ENCODE measurements around the gene KIAA1671. TPM values are rescaled to one million over a fixed set of nuclear protein-coding genes. Genes with fewer than 3 reads are reported as not detected.

Gene KIAA1671
- polyA plus RNA-seq, 1 donor, result 27.1 TPM

DNA sequence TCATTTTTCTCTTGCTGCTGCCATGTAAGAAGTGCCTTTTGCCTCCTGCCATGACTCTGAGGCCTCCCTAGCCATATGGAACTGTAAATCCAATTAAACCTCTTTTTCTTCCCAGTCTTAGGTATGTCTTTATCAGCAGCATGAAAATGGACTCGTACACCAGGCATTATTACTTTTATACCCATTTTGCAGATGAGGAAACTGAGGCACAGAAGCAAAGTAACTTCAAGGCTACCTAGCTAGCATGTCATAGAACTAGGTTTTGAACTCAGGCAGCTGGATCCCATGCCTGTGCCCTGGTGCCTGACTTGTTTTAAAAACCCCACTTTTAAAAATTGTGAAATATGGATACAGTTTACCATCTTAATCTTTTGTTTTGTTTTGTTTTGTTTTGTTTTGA lies 25.8 kb downstream of the KIAA1671 start:
- DNase-seq, result no peak

DNA sequence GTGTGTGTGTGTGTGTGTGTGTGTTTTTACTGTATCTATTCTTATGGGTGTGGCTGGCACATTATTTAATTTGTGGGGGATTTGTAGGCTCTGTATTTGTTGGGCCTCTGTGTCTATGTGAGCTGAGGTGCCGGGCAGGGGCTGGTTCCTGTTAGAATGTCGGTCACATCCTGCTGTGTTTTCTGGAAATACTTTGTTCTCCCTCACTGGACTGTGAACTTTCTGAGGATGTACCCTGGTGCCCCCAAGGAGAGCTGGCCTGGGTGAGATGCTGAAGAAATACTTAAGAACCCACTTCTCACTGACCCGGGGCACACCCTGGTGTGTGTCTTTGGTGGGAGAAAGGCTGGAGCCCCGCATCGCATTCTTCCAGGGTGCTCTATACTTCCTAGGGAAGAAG lies 28.6 kb downstream of the KIAA1671 start:
- DNase-seq, result no peak

DNA sequence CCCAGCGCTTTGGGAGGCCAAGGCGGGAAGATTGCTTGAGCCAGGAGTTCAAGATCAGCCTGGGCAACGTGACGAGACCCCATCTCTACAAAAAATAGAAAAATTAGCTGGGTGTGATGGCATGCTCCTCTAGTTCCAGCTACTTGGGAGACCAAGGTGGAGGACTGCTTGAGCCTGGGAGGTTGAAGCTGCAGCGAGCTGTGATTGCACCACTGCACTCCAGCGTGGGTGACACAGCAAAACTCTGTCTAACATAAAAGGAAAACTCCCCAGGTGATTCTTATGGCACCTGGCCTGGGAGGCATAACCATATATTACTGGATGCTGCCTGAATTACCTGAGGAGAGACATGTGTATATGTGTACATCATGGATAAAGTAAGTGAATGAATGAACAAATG lies 29.1 kb downstream of the KIAA1671 start:
- no peak for DNase-seq

DNA sequence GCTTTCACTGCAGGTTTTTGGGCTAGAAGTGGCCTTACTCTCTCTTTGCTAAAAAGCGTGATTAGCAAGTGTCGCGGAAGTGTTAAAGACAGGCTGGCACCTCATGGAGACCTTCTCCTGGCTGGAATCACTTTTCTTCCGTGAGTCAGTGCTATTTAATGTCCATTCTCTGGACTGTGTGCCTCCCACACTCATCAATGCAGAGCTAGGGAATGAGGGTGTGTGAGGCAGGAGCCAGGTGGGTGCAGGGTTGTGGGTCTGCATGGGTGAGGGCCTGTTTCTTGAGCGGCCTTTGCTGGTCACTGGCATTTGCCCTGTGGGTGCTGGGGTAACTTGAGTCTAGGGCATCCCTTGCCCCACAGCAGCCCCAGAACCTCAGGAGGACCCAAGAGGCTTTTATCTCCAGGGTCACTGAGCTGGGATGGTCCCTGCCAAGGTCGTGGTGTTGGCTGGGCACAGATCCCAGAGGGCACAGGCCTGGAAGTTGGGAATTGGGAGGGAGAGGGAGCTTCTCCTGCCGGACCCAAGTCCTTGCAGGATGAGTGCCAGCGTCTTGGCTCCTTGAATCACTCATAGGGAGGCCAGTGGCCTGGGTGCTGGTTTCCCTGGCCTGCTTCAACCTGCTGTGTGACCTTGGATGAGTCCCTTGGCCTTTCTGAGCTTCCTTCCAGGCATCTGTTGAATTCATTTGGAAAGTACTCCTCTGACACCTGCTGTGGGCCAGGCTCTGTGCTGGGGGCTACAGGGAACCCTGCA lies 30.0 kb downstream of the KIAA1671 start:
- DNase-seq, result no peak

DNA sequence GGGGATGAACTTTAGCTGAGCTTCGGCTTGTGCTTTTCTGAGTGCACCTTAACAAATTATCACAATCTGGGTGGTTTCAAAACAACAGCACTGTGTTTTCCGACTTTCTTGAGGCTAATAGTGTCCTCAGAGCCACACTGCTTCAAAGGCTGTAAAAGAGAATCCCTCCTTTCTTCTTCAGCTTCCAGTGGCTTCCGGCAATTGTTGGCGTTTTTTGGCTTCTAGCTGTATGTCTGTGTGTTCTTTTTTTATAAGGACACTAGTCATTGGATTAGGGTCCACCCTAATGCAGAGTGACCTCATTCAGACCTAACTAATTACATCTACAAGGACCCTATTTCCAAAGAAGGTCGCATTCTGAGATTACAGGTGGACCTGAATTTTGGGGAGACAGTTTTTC lies 30.6 kb downstream of the KIAA1671 start:
- no peak for DNase-seq

DNA sequence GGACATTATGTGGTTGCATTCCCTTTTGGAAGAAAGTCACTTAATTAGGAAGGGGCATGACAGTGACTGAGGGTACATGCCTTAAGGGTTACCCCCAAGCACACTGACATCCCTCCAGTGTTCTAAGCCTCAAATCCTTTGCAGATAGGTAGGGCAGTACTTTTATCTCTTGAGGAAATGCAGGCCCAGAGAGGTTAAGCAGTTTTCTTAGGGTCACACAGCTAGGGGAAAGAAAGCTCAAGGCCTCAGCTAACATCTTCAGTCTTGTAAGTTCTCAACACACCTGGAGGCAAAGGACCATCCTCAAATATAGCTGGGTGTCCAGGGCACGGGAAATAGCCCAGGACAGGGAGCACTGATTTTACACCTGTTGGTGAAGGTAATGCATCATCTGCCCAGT lies 31.6 kb downstream of the KIAA1671 start:
- DNase-seq, result no peak

DNA sequence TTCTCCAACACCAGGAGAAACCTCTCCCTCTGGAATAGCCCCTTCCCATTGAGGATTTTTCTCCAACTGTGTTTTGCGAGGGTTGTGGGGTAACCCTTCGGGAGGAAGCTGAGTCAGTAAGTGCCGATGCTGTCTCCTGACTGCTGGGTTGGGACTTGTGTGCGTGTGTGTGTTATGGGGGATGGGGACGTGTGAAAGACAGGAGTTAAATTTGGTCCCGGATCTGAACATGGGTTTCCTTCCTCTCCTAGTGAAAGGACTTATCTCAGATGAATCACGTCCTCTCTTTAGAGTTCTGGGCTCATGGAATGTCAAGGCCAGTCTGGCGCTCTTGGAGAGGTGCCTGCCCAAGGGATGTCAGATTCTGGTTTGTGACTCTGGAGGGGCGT lies 33.3 kb downstream of the KIAA1671 start:
- DNase-seq, result no peak

DNA sequence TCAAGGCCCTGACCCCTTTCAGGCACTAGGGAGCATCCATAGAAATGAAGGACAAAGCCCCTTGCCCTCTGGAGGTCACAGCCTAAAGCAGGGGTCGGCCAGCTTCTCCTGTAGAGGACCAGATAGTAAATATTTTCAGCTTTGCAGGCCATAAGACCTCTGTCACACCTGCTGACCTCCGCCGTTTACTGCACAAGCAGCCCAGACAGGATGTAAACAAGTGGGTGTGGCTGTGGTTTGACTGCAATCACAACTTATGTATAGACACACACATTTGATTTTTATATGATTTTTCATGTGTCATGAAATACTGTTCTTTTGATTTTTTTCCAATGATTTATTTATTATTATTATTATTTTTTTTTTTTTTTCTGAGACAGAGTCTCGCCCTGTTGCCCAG lies 34.3 kb downstream of the KIAA1671 start:
- DNase-seq, result no peak

DNA sequence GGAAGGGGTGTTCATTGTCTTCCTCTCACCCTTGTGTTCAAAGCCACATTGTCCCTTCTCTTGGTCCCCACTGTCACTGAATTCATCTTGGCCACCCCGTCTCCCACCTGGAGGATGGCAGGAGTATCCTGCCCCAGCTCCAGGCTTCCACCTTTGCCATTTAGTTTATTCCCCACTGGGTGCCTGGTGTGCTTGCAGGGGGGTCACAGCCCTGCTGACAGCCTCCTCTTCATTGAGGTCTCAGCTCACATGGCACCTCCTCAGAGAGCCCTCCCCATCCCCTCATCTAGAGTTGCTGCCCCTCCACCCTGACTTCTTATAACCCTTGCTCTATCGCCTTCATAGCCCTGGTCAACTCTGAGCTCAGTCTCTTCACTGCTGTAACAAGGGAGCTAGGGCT lies 36.6 kb downstream of the KIAA1671 start:
- no peak for DNase-seq

DNA sequence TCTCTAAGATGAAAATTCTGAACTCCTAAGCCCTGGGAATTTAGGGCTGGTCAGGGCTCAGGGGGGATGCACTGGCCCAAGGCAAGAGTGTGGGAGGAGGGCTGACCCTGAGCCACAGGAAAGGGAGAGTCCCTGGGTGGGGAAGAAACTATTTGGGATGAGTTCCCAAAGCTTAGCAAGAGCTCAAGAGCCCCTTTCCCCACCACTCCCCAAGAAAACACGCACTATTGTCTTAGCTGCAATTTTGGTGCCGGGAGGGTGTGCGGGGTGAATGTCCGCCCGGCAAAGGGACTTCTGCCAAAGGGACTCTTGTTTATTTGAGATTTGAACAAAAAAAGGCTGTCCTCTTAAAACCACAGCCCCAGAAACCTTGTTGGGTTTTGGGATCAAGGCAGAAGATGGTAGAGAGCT lies 37.0 kb downstream of the KIAA1671 start:
- DNase-seq, result no peak

DNA sequence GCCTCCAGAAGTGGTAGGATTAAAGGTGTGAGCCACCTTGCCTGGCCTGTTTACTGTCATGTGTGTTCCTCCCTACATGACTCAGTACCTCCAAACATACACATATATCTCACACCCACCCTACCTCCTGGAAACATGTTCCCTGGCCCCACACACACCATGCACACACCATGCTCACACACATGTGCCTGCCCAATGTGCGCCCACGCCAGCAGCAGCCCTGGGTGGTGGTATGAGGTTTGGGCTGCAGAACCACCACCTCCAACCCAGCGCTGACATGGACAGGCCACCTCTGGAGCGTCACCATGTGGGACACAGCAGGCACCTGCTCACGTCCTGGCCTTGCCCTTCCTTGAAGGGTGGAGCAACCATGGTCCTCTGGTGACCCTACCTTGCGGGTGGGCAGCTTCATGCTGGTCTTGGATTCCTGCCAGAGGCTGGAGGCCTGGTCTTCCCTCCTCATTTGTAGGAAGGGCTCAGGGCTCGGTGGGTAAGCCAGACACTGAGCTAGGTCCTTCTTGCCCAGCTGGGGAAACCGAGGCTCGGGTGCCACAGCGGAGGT lies 37.9 kb downstream of the KIAA1671 start:
- DNase-seq, result no peak

DNA sequence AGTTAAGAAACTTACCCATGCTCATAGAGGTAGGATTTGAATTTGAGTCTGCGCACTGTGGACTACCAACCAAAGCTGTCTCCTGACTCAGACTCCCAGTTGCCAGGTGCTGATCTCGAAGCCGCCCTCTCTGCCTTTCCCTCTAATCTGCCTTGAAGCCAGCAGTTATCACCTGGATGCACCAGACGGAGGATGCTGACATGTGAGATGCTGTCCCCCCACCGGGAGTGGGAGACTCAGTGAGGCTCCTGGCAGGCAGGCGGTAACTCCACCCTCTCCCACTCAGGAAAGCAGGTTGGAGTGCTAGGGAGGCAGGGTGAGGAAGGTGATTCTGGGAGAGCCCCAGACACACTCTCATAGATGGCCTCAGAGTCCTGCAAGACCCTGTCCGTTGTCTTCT lies 40.4 kb downstream of the KIAA1671 start:
- no peak for DNase-seq

DNA sequence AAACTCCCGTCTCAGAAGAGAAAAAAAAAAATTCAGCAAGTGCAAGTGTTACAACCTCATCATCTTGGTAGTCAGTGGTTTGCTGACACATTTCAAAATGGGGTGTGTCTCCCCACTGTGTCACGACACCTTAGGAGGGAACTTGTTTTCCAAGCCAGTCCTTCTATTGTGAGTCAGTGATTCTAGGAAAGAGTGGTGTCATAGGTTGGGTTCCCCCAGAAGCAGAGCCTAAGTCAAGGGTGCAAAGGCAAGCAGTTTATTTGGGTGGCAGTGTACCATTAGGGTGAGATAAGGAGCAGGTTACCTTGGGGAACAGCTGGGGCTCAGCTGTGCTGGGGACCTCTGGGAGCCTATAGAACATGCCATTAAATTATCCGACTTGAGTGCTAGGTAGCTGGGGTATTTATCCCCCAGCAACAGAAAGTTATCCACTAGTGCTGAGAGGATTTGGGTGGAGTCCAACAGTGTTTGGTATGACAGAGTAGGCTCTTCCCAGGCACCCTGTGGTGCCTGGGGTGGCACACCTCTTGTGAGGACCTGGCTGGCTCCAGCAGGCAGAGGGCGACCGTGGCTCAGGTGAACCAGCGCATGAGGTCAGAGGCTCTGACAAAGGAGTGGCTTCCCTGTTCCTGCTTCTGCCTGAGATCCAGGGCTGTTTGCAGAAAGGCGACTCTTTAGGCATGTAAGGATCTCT lies 41.7 kb downstream of the KIAA1671 start:
- no peak for DNase-seq

DNA sequence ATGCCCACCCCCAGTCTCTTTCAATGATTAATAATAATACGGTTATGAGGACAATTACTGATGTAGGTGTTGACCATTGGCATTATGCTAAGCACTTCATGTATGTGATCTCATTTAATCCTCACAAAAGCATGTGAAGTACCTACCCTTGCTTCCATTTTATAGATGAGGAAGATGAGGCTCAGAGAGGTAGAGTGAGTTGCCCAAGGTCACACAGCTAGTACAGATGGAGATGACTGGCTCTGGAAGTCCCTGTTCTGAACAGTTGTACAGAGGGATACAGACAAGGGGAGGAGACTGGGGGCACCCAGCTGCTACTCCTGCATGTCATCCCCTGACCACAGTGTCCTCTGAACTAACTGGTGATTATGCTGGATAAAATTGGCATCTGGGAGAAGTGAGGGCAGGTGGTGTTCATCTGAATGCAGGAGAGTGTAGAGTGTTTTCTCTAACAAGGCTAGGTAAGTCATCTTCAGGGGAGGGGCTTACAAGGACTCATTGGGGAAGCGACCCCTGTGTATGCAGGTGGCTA lies 43.2 kb downstream of the KIAA1671 start:
- no peak for DNase-seq

DNA sequence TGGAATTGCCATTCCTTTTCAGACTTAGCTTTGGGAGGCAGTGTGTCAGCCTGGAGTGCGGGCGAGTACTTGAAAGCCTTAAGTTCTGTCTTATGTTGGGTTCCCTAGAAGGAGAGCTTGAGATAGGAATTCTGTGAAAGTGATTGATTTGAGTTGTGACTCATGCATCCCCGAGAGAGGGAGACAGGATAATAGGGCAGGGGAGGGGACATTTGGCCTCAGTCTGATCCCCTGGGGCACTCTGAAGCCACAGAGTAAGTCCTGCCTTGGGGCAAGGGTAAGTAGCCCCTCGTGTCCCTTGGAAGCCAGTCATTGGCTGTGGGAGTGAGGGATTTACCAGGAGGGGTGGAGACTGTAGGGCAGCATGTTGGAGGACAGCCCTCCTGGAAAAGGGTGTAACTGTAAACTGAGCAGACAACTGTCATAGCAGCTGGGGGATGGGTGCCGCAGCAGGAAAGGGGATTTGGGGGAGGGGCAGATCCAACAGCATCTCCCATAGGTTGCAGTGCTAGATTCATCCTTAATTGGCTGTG lies 44.0 kb downstream of the KIAA1671 start:
- peak; percentile 35 for DNase-seq

DNA sequence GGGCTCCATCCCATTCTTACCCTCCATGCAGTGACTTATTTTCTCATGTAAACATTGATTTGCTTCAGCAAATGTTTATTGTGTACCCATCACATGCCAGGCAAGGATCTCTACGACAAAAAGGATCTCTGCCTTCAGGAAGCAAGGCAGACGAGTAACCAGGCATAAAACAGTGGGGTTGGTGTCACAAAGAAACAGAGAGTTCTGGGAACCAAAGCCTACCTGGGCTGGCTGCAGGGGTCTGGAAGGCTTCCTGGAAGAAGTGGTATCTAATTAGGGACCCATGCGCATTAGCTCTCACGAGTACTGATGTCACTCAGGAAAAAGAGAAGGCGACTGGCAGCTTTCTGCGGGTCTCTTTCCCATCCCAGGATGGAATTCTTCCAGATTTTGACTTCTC lies 44.5 kb downstream of the KIAA1671 start:
- DNase-seq, result no peak

DNA sequence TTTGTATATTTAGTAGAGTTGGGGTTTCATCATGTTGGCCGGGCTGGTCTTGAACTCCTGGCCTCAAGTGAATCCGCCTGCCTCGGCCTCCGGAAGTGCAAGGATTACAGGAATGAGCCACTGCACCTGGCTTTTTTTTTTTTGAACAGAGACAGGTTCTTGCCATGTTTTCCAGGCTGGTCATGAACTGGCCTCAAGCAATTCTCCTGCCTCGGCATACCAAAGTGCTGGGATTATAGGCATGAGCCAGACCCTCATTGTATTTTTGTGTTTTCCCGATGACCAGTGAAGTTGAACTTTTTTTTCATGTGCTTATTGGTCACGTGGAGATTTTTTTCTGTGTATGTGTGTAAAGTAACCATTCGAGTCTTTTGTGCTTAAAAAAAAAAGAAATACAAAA lies 48.2 kb downstream of the KIAA1671 start:
- DNase-seq, result no peak

DNA sequence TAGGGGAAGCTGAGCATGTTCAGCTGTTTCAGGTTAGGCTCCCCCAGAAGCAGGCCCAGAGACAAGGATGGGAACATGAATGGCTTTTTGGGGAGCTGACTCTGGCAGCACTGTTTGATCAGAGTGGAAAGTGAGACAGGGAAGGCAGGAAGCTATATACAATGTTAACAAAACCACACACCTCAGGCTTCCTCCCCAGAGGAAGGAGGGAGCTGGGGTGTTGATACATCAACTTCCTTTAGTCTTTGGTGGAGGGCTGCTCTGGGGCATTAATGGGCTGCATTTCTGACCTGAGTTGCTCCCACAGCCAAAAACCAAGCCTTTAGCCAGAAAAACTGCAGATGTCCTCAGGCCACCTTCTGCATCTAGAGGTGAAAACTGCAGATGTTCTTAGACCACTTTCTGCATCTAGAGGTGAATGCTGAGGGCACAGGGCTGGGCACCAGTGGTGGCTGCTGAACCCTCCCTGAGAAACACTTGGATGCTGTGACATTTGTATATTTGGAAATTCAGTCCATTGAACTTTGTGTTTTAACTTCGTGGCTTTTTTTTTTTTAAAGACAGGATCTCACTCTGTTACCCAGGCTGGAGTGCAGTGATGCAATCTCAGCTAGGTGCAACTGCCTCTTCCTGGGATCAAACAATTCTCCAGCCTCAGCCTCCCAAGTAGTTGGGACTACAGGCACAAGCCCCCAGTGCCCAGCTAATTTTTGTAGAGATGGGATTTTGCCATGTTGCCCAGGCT lies 49.9 kb downstream of the KIAA1671 start:
- DNase-seq, result no peak

DNA sequence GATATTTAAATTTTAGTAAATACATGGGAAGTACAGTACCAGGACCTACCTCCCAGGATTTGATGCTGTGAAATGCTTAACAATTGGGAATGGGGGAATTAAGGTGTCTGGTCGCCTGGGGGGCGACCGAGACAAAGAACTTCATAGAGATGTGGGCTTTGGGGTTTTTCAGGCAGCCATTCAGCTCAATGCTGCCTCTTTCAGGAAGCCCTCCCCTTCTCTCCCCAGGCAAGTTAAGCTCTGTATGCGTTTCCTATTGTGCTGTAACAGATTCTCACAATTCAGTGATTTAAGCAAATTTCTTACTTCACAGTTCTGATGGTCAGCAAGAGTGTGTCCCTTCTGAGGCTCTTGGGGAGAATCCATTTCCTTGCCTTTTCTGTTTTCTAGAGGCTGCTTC lies 53.8 kb downstream of the KIAA1671 start:
- no peak for DNase-seq

DNA sequence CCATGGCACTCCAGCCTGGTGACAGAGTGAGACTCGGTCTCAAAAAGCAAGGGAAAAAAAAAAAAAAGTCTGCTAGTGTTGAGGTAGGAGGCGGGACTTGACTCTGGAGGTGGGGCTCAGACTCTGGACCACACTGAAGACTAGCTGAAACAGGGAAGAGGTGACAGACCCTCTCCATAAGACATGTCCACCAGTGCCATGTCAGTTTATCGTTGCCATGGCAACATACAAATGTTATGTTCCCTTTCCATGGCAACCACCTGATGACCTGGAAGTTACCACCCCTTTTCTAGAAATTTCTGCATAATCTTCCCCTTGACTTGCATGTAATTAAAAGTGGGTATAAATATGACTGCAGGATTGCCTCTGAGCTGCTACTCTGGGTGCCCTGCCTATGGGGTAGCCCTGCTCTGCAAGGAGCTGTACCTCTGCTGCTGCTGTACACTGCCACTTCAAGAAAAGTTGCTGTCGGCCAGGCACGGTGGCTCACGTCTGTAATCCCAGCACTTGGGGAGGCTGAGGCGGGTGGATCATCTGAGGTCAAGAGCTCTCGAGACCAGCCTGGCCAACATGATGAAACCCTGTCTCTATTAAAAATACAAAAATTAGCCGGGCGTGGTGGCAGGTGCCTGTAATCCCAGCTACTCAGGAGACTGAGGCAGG lies 55.1 kb downstream of the KIAA1671 start:
- DNase-seq, result no peak

DNA sequence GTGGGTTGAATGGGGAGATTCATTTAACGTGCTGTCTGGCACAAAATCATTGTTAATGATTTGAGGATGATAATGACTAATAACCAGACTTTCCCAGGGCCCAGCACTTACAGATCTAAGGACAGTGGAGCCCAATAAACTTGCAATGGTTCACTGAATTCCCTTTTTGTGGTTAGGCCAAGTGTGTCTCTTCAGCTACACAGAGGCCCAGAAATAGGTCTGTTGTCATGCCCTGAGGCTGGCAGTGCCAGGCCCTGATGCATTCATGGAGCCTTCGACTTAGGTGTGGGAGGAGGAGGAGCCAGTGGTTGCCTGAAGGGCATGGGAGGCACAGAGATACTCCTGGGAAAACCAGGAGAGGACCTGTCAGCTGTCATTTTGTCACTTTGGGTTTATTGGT lies 56.1 kb downstream of the KIAA1671 start:
- no peak for DNase-seq

DNA sequence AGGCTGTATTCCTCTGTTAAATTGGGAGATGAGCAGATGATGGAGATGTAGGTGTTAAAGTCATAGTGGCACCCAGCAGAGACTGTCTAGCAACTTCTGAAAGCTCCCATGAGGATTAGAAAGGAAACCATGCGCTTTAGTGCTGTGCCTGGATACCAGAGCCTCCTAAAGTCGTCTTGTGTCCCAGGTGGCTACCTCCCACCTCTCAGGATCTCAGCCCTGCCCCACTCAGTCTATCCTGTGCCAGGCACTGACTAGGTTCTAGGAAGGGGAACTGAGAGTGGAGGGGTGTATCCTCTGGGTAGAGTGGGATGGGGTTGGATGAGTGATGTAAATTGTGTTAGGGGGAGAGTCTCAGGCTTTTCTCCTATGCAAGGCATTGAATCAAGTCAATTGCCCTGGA lies 60.2 kb downstream of the KIAA1671 start:
- DNase-seq, result no peak
